GM12801 (cell line): ENCODE results near the gene ARL16.

Source experiments
- CTCF ChIP-seq: IDR thresholded peaks from one replicate; pipeline ENCODE4 v1.5.1; 2011; ENCODE audit warnings: control low read depth; ENCODE audit not compliant: insufficient read length; ENCODE audit errors: extremely low read depth

The ARL16 gene

GRCh38 chr17:81648013-81648706, 35.4 kb downstream of the ARL16 start:
- TF ChIP-seq CTCF = no peak

GRCh38 chr17:81647640-81648012, 36.0 kb downstream of the ARL16 start:
- TF ChIP-seq CTCF = no peak

GRCh38 chr17:81646869-81647600, 36.6 kb downstream of the ARL16 start:
- TF ChIP-seq CTCF = no peak

GRCh38 chr17:81644976-81645952, 38.3 kb downstream of the ARL16 start:
- TF ChIP-seq CTCF = no peak

- TF ChIP-seq CTCF = no peak
These were observed 39.1 kb downstream of the ARL16 start for GRCh38 chr17:81644496-81644895.

- TF ChIP-seq CTCF = no peak
These were observed 41.6 kb downstream of the ARL16 start for GRCh38 chr17:81641825-81642489.

- TF ChIP-seq CTCF = no peak
These were observed 43.6 kb downstream of the ARL16 start for GRCh38 chr17:81640011-81640410.
